Measurements from ENCODE around the gene TMUB2. TPM values are rescaled to one million over a fixed set of nuclear protein-coding genes. Genes with fewer than 3 reads are reported as not detected.

TMUB2 gene
- total and polyA plus RNA-seq, 3 donors from 2014 or later: 60.0 to 76.7 (median 63.1) TPM

DNA sequence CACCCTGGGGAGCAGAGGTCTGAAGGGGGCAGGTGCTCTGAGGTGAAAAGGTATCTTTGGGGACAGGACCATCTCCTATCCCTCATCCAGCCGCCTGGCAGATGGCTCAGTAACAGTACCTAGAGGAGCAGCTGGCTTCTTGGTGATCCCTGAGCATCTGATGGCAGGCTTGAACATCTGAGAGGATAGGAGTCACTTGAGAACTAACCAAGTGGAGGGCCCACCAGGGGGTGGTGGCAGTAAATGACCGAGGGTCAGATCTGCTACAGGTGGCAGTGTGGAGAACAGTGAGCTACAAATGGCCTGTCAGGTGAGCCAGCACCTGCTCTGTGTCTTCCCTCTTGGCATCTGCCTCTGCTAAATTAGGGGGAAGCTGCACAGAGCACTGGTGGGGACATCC lies 31.3 kb upstream of the TMUB2 start:
- H3K4me3 ChIP-seq: no peak overlapping the region
- intact Hi-C loops (cut with DNase I; ENCODE audit: low total_unique reads): no loop called here
- 79 to 91% methylated on average over 1 to 2 of the region's 2 CpGs for WGBS, 2 donors

DNA sequence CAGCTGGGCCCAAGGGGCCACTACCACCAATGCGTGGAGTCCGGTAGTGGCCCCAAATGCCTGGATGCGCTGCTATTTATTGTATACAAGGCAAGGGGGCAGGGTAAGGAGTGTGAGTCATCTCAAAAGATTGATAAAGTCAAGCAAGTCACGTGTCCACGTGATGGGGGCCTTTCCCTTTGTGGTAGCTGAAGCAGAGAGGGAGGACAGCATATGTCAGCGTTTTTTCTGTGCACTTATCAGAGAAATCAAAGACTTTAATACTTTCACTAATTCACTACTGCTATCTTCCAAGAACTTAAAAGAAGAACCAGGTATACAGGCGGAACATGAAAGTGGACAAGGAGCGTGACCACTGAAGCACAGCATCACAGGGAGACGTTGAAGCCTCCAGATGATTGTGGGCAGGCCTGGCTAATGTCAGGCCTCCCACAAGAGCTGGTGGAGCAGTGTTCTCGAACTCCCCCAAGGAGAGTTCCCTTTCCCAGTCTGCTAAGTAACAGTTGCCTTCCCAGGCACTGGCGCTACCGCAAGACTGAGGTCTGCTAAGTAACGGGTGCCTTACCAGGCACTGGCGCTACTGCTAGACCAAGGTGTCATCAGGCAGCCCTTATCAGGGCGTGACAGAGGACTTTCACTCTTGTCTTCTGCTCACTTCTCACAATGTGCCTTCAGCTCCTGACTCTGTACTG lies 27.1 kb upstream of the TMUB2 start:
- H3K27me3 ChIP-seq: no peaks in the 10 kb centered on the region
- intact Hi-C loops (cut with DNase I; ENCODE audit: low total_unique reads): no loop called here
- H3K27ac ChIP-seq: no peak overlapping the region
- H3K4me3 ChIP-seq: no peak overlapping the region
- H3K9me3 ChIP-seq: no peaks in the 10 kb centered on the region
- no peaks in the 10 kb centered on the region for H3K4me1 ChIP-seq
- WGBS, 2 donors: 82 to 89% methylated on average over 15 of the region's 15 CpGs
- TF ChIP-seq, protein P1, sequence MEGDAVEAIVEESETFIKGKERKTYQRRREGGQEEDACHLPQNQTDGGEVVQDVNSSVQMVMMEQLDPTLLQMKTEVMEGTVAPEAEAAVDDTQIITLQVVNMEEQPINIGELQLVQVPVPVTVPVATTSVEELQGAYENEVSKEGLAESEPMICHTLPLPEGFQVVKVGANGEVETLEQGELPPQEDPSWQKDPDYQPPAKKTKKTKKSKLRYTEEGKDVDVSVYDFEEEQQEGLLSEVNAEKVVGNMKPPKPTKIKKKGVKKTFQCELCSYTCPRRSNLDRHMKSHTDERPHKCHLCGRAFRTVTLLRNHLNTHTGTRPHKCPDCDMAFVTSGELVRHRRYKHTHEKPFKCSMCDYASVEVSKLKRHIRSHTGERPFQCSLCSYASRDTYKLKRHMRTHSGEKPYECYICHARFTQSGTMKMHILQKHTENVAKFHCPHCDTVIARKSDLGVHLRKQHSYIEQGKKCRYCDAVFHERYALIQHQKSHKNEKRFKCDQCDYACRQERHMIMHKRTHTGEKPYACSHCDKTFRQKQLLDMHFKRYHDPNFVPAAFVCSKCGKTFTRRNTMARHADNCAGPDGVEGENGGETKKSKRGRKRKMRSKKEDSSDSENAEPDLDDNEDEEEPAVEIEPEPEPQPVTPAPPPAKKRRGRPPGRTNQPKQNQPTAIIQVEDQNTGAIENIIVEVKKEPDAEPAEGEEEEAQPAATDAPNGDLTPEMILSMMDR (IDR thresholded peaks at IDR 0.05): no peak
- no peak for TF ChIP-seq POLR2A (IDR thresholded peaks at IDR 0.05)
- no peak for DNase-seq
- H3K36me3 ChIP-seq (ENCODE audit: low read depth, missing control alignments): no peaks in the 10 kb centered on the region

More for the DNA sequence above, 31.3 kb upstream of the TMUB2 start:
- H3K4me1 ChIP-seq: no peaks in the 10 kb centered on the region
- H3K9me3 ChIP-seq: no peaks in the 10 kb centered on the region
- TF ChIP-seq POLR2A (IDR thresholded peaks at IDR 0.05): no peak
- TF ChIP-seq, protein P1 (IDR thresholded peaks at IDR 0.05): no peak
- H3K36me3 ChIP-seq (ENCODE audit: low read depth, missing control alignments): no peaks in the 10 kb centered on the region
- H3K27ac ChIP-seq: no peak overlapping the region
- no peaks in the 10 kb centered on the region for H3K27me3 ChIP-seq
- no peak for DNase-seq

- TF ChIP-seq POLR2A (IDR thresholded peaks at IDR 0.05): no peak
- TF ChIP-seq, protein P1 (IDR thresholded peaks at IDR 0.05): no peak
- no peak overlapping the region for H3K4me3 ChIP-seq
- no peak for DNase-seq
- WGBS, 2 donors: 89 to 96% methylated on average over 1 of the region's 1 CpG
- no peak overlapping the region for H3K27ac ChIP-seq
- no peaks in the 10 kb centered on the region for H3K36me3 ChIP-seq (ENCODE audit: low read depth, missing control alignments)
- no peaks in the 10 kb centered on the region for H3K27me3 ChIP-seq
- H3K9me3 ChIP-seq: no peaks in the 10 kb centered on the region
- H3K4me1 ChIP-seq: peaks cover 3% of the 10 kb centered on the region
- intact Hi-C loops (cut with DNase I; ENCODE audit: low total_unique reads): no loop called here
These were observed 22.3 kb upstream of the TMUB2 start for GRCh38 chr17:44164476-44164875.

DNA sequence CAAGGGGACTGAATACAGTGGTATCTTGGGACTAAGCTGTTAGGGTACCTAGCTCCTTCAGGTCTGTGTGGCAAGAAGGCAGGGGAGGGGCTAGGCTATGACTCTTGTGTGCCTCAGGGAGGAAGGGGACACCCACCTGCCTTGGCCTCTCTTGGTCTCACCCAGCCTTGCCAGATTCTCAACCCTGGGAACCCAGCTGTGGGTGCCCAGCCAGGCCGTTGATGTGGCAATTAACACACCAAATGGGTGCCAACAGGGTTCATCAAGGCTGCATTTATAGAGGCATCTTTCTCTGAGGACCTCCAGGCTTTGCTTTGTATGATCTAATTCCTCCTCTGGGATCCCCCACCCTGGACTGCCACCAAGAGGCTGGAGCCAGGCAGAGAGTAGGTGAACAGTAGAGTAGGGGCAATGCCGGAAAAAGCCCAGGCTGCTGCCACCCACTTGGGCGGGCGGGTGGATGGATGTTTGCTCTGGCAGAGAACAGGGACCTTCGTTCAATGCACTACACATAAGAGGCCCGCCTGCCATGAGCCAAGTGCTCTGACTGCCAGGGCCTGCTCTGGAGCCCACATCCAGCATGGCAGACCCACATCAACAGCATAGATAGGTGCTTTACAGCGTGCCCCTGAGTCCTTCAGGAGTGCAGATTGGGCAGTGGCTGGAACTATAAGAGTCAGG lies 19.5 kb upstream of the TMUB2 start:
- no peak for DNase-seq

More for the DNA sequence above, 19.5 kb upstream of the TMUB2 start:
- Histone ChIP-seq H3K36me3 (ENCODE audit: low read depth, missing control alignments) (no peaks in the 10 kb centered on the region), H3K9me3 (no peaks in the 10 kb centered on the region), H3K27me3 (no peaks in the 10 kb centered on the region), H3K4me1 (peaks cover 15% of the 10 kb centered on the region), H3K4me3 (no peak overlapping the region), H3K27ac (no peak overlapping the region)
- no peak for TF ChIP-seq POLR2A (IDR thresholded peaks at IDR 0.05)
- TF ChIP-seq, protein P1 (IDR thresholded peaks at IDR 0.05): no peak
- WGBS, 2 donors: 88 to 95% methylated on average over 6 to 7 of the region's 7 CpGs
- intact Hi-C loops (cut with DNase I; ENCODE audit: low total_unique reads): no loop called here

Data from testis (tissue), 3 donors.